CD14-positive monocyte (primary cell): ENCODE data around the gene EGR2. TPM values are rescaled to one million over a fixed set of nuclear protein-coding genes. Genes with fewer than 3 reads are reported as not detected.

ENCODE experiments used
- DNase-seq, 3 donors: peaks; one replicate each; pipeline ENCODE4 v3.0.0-alpha.2; 2011 to 2022
- H2AFZ ChIP-seq: 2 replicates; pipeline ENCODE4 v1.6.0; 2012; ENCODE audit warnings: mild to moderate bottlenecking, low read depth, low read length, inconsistent platforms; ENCODE audit not compliant: insufficient read depth, poor library complexity, severe bottlenecking
- H3K27ac ChIP-seq, 2 donors: 1 replicate in 1 of 2; 2 replicates in 1 of 2; pipeline ENCODE4 v1.5.1; 2012 to 2013; ENCODE audit warnings: low read length in 2 of 2, control low read depth in 1 of 2, inconsistent platforms in 1 of 2, low read depth in 1 of 2, mild to moderate bottlenecking in 1 of 2
- H3K27me3 ChIP-seq, 2 donors: one replicate each; pipeline versions ENCODE4 v1.6.0 to v1.6.1; 2011 to 2013; ENCODE audit warnings: low read length in 2 of 2; ENCODE audit not compliant: control insufficient read depth in 2 of 2, insufficient read depth in 2 of 2
- H3K36me3 ChIP-seq, 2 donors: replicated peaks in 1 of 2; 1 replicate in 1 of 2; 2 replicates in 1 of 2; pipeline versions ENCODE4 v1.5.1 to v1.6.1; 2012 to 2013; ENCODE audit warnings: low read length in 2 of 2, control low read depth in 1 of 2, inconsistent platforms in 1 of 2, mild to moderate bottlenecking in 1 of 2; ENCODE audit not compliant: insufficient read depth in 2 of 2, control insufficient read depth in 1 of 2
- H3K4me1 ChIP-seq, 2 donors: 1 replicate in 1 of 2; 2 replicates in 1 of 2; pipeline versions ENCODE4 v1.5.1 to v1.6.1; 2012 to 2013; ENCODE audit warnings: low read length in 2 of 2, control low read depth in 1 of 2, inconsistent platforms in 1 of 2, mild to moderate bottlenecking in 1 of 2, moderate library complexity in 1 of 2; ENCODE audit not compliant: insufficient read depth in 2 of 2, control insufficient read depth in 1 of 2
- H3K4me2 ChIP-seq: replicated peaks from 2 replicates; pipeline ENCODE3; 2012; ENCODE audit warnings: low read length, moderate library complexity, mild to moderate bottlenecking; ENCODE audit not compliant: poor library complexity, severe bottlenecking; ENCODE audit errors: extremely low read depth
- H3K4me3 ChIP-seq, 3 experiments: fragments of 200-600 bp in 1 of 3; sonication (generic) in 1 of 3; replicated peaks in 1 of 3; 1 replicate in 2 of 3; 2 replicates in 1 of 3; pipeline ENCODE4 v1.5.1; 2011 to 2013; ENCODE audit warnings: low read length in 3 of 3, mild to moderate bottlenecking in 3 of 3, control low read depth in 2 of 3, low read depth in 2 of 3, inconsistent platforms in 1 of 3, moderate library complexity in 1 of 3
- H3K79me2 ChIP-seq: 2 replicates; pipeline ENCODE4 v1.6.0; 2012; ENCODE audit warnings: mild to moderate bottlenecking, control low read depth, inconsistent platforms, low read length, moderate library complexity; ENCODE audit not compliant: insufficient read depth
- H3K9ac ChIP-seq: 2 replicates; pipeline ENCODE4 v1.6.0; 2017; ENCODE audit warnings: low read length, mild to moderate bottlenecking; ENCODE audit not compliant: insufficient read depth, poor library complexity, severe bottlenecking
- H3K9me3 ChIP-seq, 2 donors: replicated peaks in 1 of 2; 1 replicate in 1 of 2; 2 replicates in 1 of 2; pipeline versions ENCODE4 v1.5.1 to v1.6.1; 2012 to 2013; ENCODE audit warnings: low read length in 2 of 2, control low read depth in 1 of 2; ENCODE audit not compliant: control insufficient read depth in 1 of 2, insufficient read depth in 1 of 2
- H4K20me1 ChIP-seq: 2 replicates; pipeline ENCODE4 v1.6.0; 2012; ENCODE audit warnings: mild to moderate bottlenecking, low read length, control low read depth, moderate library complexity; ENCODE audit not compliant: insufficient read depth
- H3K27ac Mint-ChIP-seq, 7 donors: one replicate each; pipeline ENCODE4 v1.8.0; 2020; ENCODE audit warnings: mild to moderate bottlenecking in 7 of 7, mixed read lengths in 7 of 7, moderate library complexity in 6 of 7, inconsistent platforms in 2 of 7
- H3K27me3 Mint-ChIP-seq, 3 donors: one replicate each; pipeline ENCODE4 v1.8.0; 2021 to 2022; ENCODE audit warnings: low read depth in 3 of 3, mild to moderate bottlenecking in 3 of 3, mixed read lengths in 3 of 3, moderate library complexity in 3 of 3, inconsistent platforms in 1 of 3
- H3K36me3 Mint-ChIP-seq, 2 donors: one replicate each; pipeline ENCODE4 v1.8.0; 2020; ENCODE audit warnings: mixed read lengths in 2 of 2, inconsistent platforms in 1 of 2, mild to moderate bottlenecking in 1 of 2
- H3K4me1 Mint-ChIP-seq: one replicate; pipeline ENCODE4 v1.8.0; 2020; ENCODE audit warnings: mild to moderate bottlenecking, mixed read lengths
- H3K4me3 Mint-ChIP-seq, 2 donors: one replicate each; pipeline ENCODE4 v1.8.0; 2020; ENCODE audit warnings: mild to moderate bottlenecking in 2 of 2, mixed read lengths in 2 of 2, moderate library complexity in 1 of 2
- H3K9me3 Mint-ChIP-seq, 7 donors: one replicate each; pipeline ENCODE4 v1.8.0; 2020 to 2022; ENCODE audit warnings: mixed read lengths in 7 of 7, mild to moderate bottlenecking in 6 of 7, moderate library complexity in 6 of 7, inconsistent platforms in 2 of 7
- CTCF ChIP-seq: fragments of 200-600 bp; IDR thresholded peaks from one replicate; pipeline ENCODE4 v1.8.0; 2022; ENCODE audit warnings: antibody characterized with exemption, mild to moderate bottlenecking
- WGBS: methylation state at CpG from one replicate; pipeline ENCODE4 v1.1.5; 2013; ENCODE audit warnings: missing lambda C conversion rate; ENCODE audit not compliant: insufficient coverage; 5-methylcytosine and 5-hydroxymethylcytosine counted together
- intact Hi-C, 2 donors: fragments of 100-400 bp; cut with micrococcal nuclease; formaldehyde crosslinking; loops; one replicate each; pipeline versions ENCODE4 v1.15.0 to v1.15.1; 2023
- polyA plus RNA-seq, 3 donors: library from polyadenylated mRNA; depleted of rRNA in 1 of 3; unstranded in 2 of 3; stranded (reverse) in 1 of 3; fragments of 300-500 nt in 2 of 3; fragments of >200 nt in 1 of 3; fragmentation: Illumina TruSeq in 2 of 3; gene quantifications; 1 replicate in 2 of 3; 2 replicates in 1 of 3; pipeline ENCODE4 v1.2.3, GENCODE V29; 2012 to 2021

The EGR2 gene
- polyA plus RNA-seq, 3 donors, result 9.9 to 54.9 (median 10.3) TPM

- H3K4me1 ChIP-seq, result no peaks in the 10 kb centered on the region
- no peaks in the 10 kb centered on the region for H3K36me3 ChIP-seq
- H3K79me2 ChIP-seq, result no peaks in the 10 kb centered on the region
- H3K4me1 Mint-ChIP-seq, result no peaks in the 10 kb centered on the region
- H3K9me3 Mint-ChIP-seq, result peaks cover 0 to 2% (median 0%) of the 10 kb centered on the region in 7 donors
- WGBS, result 92% methylated on average over 3 of the region's 4 CpGs
- intact Hi-C loops, result loop anchor here in 1 of 2 donors (10.0 kb wide), 1 partner anchor 101 kb away; no protein-coding TSS in a partner anchor
- H3K9me3 ChIP-seq, result no peaks in the 10 kb centered on the region
- H3K9ac ChIP-seq, result no peak overlapping the region
- H4K20me1 ChIP-seq, result no peaks in the 10 kb centered on the region
- H3K4me2 ChIP-seq, result no peak overlapping the region
- H3K27me3 ChIP-seq, result peaks cover 35 to 36% of the 10 kb centered on the region in 2 donors
- no peak overlapping the region for H2AFZ ChIP-seq
- no peak overlapping the region for H3K27ac ChIP-seq
- TF ChIP-seq CTCF, result no peak
- H3K4me3 Mint-ChIP-seq, result peak overlapping the region in 1 of 2 donors; percentile 17
- no peaks in the 10 kb centered on the region for H3K36me3 Mint-ChIP-seq
- peaks cover 12 to 35% (median 17%) of the 10 kb centered on the region in 3 donors for H3K27me3 Mint-ChIP-seq
- no peak for DNase-seq
- no peak overlapping the region for H3K27ac Mint-ChIP-seq
- H3K4me3 ChIP-seq, result no peak overlapping the region
Observed at GRCh38 chr10:62795762-62796161, 20.4 kb downstream of the EGR2 start.

- no peak overlapping the region for H3K27ac ChIP-seq
- Mint-ChIP-seq H3K9me3 (peaks cover 0 to 2% (median 0%) of the 10 kb centered on the region in 7 donors), H3K27ac (no peak overlapping the region), H3K36me3 (no peaks in the 10 kb centered on the region), H3K27me3 (peaks cover 12 to 30% (median 16%) of the 10 kb centered on the region in 3 donors), H3K4me1 (no peaks in the 10 kb centered on the region), H3K4me3 (no peak overlapping the region)
- H3K9me3 ChIP-seq, result no peaks in the 10 kb centered on the region
- no peaks in the 10 kb centered on the region for H3K4me1 ChIP-seq
- no peak overlapping the region for H3K4me3 ChIP-seq
- H2AFZ ChIP-seq, result no peak overlapping the region
- no peaks in the 10 kb centered on the region for H3K36me3 ChIP-seq
- intact Hi-C loops, result loop anchor here in 1 of 2 donors (10.0 kb wide), 1 partner anchor 100 kb away; no protein-coding TSS in a partner anchor
- no peaks in the 10 kb centered on the region for H4K20me1 ChIP-seq
- no peak for TF ChIP-seq CTCF
- peaks cover 35% of the 10 kb centered on the region in 2 donors for H3K27me3 ChIP-seq
- no peak overlapping the region for H3K4me2 ChIP-seq
- DNase-seq, result no peak
- H3K9ac ChIP-seq, result no peak overlapping the region
- H3K79me2 ChIP-seq, result no peaks in the 10 kb centered on the region
Observed at GRCh38 chr10:62795100-62795499, 21.1 kb downstream of the EGR2 start.
